Testis (tissue), 2 donors: ENCODE measurements around the gene OTUB2.

Experiments used
- POLR2A ChIP-seq: fragments of 450-650 bp; IDR thresholded peaks from one replicate; pipeline ENCODE4 v1.6.1; 2017; ENCODE audit warnings: antibody characterized with exemption, mild to moderate bottlenecking, moderate library complexity
- TF ChIP-seq, protein P1 (sequence below), 3 experiments: fragments of 450-650 bp in 2 of 3; fragments of 200-600 bp in 1 of 3; sonication (generic) in 1 of 3; IDR thresholded peaks; one replicate each; pipeline ENCODE4 v1.5.1; 2016 to 2019; ENCODE audit warnings: antibody characterized with exemption in 3 of 3, mild to moderate bottlenecking in 2 of 3, moderate library complexity in 1 of 3

DNA sequence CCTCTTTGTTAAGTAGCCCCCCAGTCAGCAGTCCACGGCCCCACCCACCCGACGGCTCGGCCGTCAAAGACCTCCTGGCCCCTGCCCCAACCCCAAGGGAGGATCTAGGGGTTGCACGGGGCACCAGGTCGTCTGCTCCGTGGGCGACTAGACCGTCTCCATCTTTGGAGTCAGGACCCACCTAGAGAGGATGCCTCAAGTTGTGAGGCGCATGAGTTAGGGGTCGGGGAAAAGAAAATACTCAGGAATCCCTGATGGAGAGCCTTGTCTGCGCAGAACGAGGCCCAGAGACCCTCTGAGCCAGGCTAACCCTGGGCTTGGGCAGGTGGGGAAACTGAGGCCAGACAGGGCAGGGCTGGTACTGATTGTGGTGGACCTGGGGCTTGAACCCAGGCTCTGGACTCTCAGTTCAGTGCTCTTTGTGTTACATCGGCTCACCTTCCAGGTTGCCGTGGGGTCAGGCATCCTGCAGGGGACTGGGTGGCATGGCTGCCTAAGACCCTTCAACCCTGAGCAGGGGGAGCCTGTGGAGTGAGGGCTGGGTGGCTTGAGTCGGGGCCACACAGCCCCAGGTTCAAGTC lies 839 bp downstream of the OTUB2 start:
- no peak for TF ChIP-seq POLR2A
- TF ChIP-seq, protein P1, sequence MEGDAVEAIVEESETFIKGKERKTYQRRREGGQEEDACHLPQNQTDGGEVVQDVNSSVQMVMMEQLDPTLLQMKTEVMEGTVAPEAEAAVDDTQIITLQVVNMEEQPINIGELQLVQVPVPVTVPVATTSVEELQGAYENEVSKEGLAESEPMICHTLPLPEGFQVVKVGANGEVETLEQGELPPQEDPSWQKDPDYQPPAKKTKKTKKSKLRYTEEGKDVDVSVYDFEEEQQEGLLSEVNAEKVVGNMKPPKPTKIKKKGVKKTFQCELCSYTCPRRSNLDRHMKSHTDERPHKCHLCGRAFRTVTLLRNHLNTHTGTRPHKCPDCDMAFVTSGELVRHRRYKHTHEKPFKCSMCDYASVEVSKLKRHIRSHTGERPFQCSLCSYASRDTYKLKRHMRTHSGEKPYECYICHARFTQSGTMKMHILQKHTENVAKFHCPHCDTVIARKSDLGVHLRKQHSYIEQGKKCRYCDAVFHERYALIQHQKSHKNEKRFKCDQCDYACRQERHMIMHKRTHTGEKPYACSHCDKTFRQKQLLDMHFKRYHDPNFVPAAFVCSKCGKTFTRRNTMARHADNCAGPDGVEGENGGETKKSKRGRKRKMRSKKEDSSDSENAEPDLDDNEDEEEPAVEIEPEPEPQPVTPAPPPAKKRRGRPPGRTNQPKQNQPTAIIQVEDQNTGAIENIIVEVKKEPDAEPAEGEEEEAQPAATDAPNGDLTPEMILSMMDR (IDR thresholded peaks at IDR 0.05) = no peak
